ENCODE data around the gene SQSTM1.
"Not testable (repeated sequence)": the region's sequence is repeated elsewhere in the genome, so short reads cannot be mapped to it uniquely, and the experiment has no call there.

SQSTM1 gene

DNA sequence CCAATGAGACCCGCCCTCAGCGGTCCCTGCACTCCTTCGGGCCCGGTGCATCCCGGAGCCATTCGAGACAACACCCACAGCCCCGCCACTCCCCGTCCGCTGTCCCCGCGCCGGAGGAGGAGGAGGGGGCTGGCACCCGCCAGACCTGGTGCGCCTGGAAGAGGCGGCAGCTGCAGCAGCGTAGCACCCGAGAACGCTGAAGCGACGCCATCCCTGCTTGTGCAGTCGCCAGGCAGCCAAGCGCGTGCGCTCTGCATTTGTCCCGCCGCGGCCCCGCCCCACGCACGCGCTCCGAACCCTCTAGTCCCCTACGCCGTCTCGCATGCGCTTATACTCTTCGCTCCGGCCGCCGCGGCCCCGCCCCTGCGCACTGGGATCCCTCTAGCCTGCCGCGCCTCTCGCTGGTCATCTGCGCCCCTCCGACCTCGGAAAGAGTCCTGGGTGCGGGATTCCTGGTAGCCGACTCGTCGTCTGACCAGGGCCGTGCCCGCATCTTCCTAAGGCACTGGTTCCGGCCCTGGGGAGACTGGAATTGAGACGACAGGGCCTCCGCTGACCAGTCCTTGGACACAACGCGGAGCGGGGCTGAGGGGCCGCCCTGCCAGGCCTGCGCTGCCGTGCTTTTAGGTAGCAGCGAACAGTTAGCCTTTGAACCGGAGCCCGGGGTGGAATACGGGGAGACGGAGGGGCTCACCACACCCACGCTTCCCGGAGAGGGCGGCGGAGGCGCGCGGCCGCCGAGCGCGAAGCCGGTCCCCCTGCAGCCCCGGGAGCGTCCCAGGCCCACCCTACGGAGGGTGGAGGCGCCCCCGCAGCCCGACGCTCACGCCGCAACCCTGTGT is 38.1 kb downstream of the SQSTM1 start, which contains the start of gene MRNIP:
TSS of gene MRNIP (minus strand) at position 232 of the 842 bp plus-strand sequence. CDS start at position 211, 21 bp downstream.
- peak; percentile 93 for DNase-seq (ENCODE audit: low spot score)

DNA sequence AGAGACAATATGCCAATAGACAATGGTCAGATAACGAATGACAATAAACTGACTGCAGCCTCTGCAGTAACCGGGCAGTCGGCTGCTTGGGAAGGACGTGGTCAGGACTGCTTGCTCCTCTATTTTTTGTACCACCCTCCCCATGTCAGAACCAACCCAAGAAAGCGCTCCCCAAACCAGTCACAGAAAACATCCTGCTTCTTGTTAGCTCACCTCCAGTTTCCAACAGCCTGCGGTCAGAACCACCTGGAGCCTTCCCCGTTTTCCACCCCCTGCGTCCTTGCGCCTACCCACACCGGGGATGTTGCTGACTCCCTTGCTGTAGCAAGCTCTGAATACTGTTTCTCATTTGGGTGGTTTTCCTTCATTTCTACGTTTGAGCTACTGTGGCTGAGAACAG is 39.6 kb downstream of the SQSTM1 start:
- no peak for DNase-seq (ENCODE audit: low spot score)

- no peak for DNase-seq (ENCODE audit: low spot score)
These were observed 41.6 kb downstream of the SQSTM1 start for GRCh38 chr5:179862296-179862695.

- no peak for DNase-seq (ENCODE audit: low spot score)
These were observed 42.2 kb downstream of the SQSTM1 start for GRCh38 chr5:179862891-179863290.

DNA sequence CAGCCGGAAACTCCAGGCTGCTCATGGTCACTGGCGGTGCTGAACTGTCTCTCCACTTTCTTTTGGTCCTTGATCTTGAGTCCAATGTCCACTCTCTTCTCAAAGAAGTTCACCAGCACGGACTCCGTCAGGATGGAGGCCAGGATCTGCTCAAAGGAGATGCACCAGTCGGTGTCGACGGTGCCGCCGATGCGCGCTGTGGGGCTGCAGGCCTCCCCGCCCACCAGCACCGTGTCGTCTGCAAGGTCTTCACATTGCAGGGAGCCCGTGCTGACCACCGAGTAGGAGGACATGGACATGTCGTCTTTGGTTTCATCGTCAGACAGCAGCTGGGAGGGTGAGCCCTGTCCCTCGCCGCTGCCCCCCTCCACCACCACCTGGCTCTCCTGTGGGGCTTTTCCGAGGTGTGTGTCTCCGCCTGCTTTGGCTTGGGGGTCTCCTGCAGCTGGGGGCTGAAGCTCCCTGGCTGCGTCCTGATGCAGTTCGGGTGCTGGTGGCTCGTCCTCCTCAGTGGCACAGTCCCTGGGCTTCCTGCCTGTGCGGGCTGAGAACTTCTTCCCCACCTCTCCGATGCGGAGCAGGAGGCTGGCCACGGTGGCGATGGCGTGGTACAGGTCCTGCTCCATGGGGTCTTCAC is 42.9 kb downstream of the SQSTM1 start:
- DNase-seq (ENCODE audit: low spot score), result no peak

DNA sequence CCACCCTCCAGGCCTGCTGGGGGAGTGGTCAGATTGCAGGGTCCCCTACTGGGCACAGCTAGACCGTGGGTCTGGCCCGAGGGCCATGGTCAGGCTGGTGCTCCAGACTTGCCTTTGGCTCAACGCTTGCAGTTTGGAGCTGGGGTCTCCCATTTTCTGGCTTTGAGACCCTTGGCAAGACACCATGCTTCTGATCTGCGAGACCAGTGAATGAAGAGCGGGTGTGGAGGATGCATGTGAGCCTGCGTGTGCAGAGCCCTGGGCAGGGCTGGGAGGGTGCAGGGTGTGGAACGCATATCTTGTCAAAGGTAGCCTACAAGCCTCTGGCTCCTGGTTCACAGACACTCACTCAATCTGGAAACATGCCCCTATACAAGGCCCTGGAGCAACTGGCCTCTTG is 44.0 kb downstream of the SQSTM1 start:
- no peak for DNase-seq (ENCODE audit: low spot score)

GRCh38 chr5:179865491-179866240 is 45.0 kb downstream of the SQSTM1 start:
- DNase-seq (ENCODE audit: low spot score), result no peak

- DNase-seq (ENCODE audit: low spot score), result peak; percentile 46
These were observed 45.8 kb downstream of the SQSTM1 start for GRCh38 chr5:179866241-179867078.

- no peak for DNase-seq (ENCODE audit: low spot score)
These were observed 46.4 kb downstream of the SQSTM1 start for GRCh38 chr5:179867079-179867465.

DNA sequence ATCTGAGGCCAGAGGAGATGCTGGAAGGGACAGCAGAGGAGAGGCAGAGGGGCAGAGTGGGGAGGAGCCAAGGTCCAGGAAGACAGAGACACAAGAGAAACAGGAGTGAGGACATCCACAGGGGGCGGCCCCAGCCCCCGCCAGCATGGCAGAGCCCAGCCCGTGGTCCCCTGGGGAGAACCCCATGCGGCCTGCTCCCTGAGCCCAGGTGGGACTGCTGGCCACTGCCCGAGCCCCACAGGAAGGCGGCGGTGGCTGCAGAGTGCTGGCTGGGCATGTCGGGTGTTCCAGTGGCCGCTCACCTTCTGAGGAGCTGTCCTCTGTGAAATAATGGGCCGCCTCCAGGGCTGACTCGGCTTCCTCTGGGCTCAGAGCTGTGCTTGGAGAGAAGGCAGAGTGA is 46.8 kb downstream of the SQSTM1 start:
- DNase-seq (ENCODE audit: low spot score), result no peak

GRCh38 chr5:179868541-179868940 is 47.8 kb downstream of the SQSTM1 start:
- DNase-seq (ENCODE audit: low spot score), result no peak

- no peak for DNase-seq (ENCODE audit: low spot score)
These were observed 48.4 kb downstream of the SQSTM1 start for GRCh38 chr5:179869101-179869500.

DNA sequence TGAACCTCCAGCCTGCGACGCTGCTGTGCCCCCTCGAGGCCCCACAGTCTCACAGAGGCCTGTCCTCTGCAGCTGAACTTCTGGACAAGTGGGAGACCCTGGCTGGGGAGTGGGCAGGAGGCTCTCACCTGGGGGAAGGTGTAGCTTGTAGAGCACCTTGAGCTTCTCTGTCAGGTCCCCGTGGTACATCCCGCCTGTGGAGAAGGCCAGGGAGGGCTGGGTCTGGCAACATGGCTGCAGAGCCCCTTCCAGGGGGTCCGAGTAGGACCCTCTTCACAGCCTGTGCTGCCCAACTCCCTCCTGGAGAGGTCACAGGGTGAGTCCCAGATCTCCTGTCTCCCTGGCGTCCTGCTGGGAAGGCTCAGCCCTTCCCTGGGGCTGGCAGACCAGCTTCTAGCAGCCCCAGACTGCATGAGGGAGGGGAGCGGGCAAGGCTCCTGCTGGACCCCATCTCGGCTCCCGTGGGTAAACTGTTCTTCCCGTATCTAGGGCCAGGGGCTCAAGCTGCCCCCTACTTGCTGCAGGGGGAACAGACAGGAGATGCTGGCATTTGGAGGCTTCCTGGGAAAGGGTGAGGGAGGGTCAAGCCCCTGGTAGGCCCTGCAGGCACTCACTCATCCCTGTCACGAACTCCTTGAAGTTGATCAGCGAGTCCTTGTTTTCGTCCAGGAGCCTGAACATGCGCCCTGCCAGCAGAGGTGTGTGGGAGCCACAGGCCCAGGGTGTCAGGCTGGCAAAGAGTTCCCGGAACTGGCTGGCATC is 49.1 kb downstream of the SQSTM1 start:
- DNase-seq (ENCODE audit: low spot score), result no peak

GRCh38 chr5:179870403-179870903 is 49.7 kb downstream of the SQSTM1 start:
- DNase-seq (ENCODE audit: low spot score), result no peak

DNA sequence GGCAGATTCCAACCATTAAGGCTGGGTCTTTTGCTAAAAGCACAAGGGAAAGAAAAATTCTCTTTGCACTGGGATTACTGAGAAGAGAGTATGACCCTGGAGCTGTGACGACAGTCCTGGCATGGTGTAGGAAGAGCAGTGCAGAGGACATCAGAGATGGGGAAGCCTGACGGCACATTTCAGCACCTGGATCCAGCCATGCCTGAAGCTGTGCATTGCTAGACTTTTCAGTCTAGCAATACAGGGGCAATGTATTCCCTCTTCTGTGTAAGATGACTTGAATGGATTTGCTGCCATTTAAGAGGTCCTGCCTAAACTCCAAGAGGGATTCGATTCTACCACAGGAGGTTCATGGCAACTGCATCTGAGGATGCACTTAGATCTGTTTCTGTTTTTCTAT is 50.2 kb downstream of the SQSTM1 start:
- no peak for DNase-seq (ENCODE audit: low spot score)

DNA sequence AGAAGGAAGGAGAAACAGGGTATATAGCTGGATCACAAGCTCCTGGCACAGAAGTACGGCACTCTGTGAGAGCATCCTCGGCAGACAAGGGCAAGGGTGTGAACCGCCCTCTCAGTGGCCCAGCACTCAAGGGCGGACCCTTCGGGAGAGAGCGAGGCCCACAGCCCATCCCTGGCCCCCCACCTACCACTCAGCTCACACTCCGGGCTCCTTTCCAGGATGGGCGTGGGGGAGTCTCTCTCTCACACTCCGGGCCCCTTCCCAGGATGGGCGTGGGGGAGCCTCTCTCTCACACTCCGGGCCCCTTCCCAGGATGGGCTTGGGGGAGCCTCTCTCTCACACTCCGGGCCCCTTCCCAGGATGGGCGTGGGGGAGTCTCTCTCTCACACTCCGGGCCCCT is 50.8 kb downstream of the SQSTM1 start:
- not testable (repeated sequence) for DNase-seq (ENCODE audit: low spot score)

GRCh38 chr5:179872055-179872827 is 51.5 kb downstream of the SQSTM1 start:
- no peak for DNase-seq (ENCODE audit: low spot score)

DNA sequence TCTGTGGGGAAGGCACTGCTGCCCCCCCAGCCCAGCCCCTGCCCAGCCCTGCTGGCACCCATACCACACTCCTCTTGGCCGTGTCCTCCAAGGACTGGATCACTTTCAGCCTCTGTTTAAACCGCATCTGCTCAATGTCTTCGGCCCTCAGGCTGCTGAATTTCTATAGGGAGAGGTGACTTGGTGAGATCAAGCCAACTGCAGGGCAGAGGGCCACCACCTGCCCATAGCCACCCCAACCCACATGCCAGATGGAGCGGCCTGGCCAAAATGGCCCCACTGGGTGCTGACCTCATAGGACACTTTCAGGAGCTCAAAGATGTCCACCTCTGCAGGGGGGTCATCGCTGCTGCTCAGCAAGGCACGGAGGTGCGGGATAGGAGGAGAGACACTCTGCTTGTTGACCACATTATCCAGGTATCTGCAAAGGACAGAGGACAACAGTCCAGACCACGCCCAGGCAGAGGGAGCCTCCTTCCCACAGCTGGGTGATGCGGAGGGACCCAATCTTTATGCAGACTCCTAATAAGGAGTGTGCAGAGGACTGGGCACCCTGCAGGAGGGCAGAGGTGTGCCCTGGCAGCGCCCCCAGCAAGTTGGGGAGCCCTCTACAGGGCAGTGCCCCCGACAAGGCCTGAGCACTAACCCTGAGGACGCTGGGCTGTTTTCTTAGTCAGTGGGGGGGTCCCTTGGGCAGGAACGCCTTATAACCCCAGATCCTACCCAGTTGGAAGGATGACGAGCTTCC is 52.3 kb downstream of the SQSTM1 start:
- no peak for DNase-seq (ENCODE audit: low spot score)

DNA sequence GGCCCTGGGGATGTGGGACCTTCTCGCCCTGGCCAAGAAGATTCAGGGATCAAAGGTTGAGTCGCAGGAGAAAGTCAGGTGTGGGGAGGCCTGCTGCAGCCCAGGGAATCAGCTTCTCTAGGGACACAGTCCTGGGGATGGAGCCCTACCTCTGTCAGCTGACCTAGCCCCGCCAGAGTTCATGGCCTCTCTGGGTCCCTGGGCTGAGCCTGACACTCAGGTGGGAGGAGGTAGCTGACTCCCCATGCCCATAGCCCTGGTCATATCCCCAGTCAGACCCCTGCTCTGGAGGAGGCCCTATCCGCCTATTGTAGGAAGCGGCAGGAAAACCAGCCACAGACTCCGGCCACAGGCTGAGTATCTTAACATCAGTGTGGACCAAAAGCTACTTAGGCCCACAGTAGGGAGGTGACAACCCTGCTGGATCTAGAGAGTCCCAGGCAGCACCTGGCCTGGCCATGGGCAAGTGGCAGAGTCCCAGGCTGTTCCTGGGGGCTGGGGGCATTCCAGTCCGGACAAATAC is 52.9 kb downstream of the SQSTM1 start:
- no peak for DNase-seq (ENCODE audit: low spot score)

All from activated CD4-positive, alpha-beta T cell treated with anti-CD3 and anti-CD28 coated beads, Interleukin-2, Interleukin-4, amounts not matched to agents 100 ng/mL and 50 ng/mL, durations not matched to agents 16 hours and 8 hours (primary cell).